C4-2B (cell line): ENCODE measurements around the gene ST7.

Experiments
- H3K27ac ChIP-seq: fragments of 450-650 bp; 2 replicates; pipeline ENCODE4 v1.5.1; 2017
- CTCF ChIP-seq: fragments of 450-650 bp; conservative IDR thresholded peaks from 2 replicates; pipeline ENCODE4 v1.5.1; 2017; ENCODE audit warnings: mild to moderate bottlenecking
- ZFX ChIP-seq: fragments of 450-650 bp; IDR thresholded peaks from 2 replicates; pipeline ENCODE4 v1.6.1; 2017

The ST7 gene

DNA sequence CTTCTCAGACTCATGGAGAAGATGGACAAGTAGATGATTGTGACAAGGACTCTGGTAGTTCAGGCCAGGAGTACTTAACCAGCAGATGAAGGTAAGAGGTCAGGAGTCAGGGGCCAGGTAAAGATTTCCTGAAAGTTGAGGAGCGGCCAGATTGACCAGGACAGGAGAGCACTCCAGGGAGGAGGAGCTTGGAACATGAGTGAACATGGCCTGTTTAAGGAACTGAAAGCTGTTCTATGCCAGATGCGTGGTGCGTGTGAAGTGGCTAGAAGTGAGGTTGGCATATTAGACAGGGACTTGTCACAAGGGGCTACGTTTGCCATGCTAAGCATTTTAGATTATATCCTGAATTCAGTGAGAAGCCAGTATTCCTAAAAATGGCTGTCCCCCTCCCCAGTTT lies 212.4 kb downstream of the ST7 start:
- TF ChIP-seq CTCF (no peak), ZFX (no peak)

DNA sequence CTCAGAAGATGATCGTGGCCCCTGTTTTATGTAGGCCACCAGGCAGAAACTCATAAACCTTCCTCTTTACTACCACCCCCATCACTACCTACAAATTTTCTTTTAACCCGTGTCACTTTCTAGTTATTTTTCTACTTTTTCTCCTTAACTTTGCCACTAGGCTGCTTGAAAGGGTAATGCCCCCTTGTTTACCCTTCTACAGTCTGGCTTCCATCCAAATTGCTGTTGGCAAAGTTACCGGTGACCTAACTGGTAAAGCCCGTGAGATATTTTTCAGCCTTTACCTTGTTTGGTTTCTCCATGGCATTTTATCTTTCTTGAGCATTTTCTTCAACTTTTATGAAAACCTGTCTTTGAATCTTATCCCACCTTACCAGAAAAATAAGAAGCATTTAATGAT lies 216.6 kb downstream of the ST7 start:
- TF ChIP-seq ZFX (no peak), CTCF (no peak)
- H3K27ac ChIP-seq: no peak overlapping the region

More for the DNA sequence above, 212.4 kb downstream of the ST7 start:
- no peak overlapping the region for H3K27ac ChIP-seq

GRCh38 chr7:117171106-117171505 lies 217.8 kb downstream of the ST7 start:
- H3K27ac ChIP-seq: no peak overlapping the region
- TF ChIP-seq CTCF: peak; percentile 23; the same call in 1 of the 2 replicates
- TF ChIP-seq ZFX: no peak

DNA sequence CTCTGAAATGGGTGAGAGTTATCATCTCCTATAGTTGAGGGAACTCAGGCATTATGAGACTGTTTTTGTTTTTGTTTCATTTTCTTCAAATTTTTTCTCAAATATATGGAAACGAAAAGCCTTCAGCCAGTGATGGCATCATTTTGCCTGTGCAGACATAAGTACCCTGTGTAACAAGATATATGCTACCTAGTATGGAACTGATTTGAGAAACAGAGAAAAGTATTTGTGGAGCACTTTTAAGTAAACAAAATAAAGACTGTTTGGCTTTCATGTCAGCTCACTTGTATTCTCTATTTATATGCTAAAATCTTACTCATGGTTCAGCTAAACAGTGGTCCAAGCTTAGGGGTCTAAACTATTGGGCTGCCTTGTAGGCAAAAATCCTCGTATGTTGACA lies 219.0 kb downstream of the ST7 start:
- TF ChIP-seq CTCF (no peak), ZFX (no peak)
- H3K27ac ChIP-seq: no peak overlapping the region

GRCh38 chr7:117173035-117173770 lies 219.9 kb downstream of the ST7 start:
- TF ChIP-seq ZFX (no peak), CTCF (no peak)
- no peak overlapping the region; the same call in 1 of the 2 replicates for H3K27ac ChIP-seq

GRCh38 chr7:117176206-117176605 lies 222.9 kb downstream of the ST7 start:
- TF ChIP-seq CTCF: no peak
- TF ChIP-seq ZFX: no peak
- no peak overlapping the region for H3K27ac ChIP-seq

DNA sequence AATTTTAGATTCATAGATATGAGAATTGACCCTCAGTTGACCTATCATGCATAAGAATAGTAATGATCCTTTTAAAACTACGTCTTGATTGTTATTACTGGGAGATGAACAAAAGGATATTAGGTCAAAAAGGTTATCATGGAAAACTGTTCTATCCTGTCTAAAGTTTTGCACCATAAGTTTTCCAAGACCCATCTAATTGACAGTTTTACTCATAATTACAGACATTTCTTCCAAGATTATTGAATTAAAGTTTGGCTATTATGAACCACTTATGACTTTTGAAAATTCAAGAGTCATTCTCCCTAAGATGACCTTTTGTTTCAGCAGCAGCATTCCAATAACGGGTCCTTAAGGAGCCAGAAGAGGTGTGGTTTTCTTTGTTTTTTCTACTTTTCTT lies 225.3 kb downstream of the ST7 start:
- no peak overlapping the region for H3K27ac ChIP-seq
- TF ChIP-seq ZFX: no peak
- TF ChIP-seq CTCF: no peak
